MV-4-11 (cell line): ENCODE measurements around the gene SPINT4.
"Not testable (repeated sequence)": the region's sequence is repeated elsewhere in the genome, so short reads cannot be mapped to it uniquely, and the experiment has no call there.

Experiments
- DNase-seq: peaks from one replicate; lab custom pipeline; 2025; lab: John Stamatoyannopoulos, UW

Gene SPINT4

GRCh38 chr20:45722047-45722446 lies at the start of gene SPINT4:
Gene SPINT4, plus strand, starts transcription at chr20:45722347. Its CDS starts 21 bp downstream, at chr20:45722368.
- no peak for DNase-seq

GRCh38 chr20:45672765-45673164 lies 49.4 kb upstream of the SPINT4 start:
- DNase-seq, result no peak

- DNase-seq, result no peak
Measured at GRCh38 chr20:45679650-45680049, 42.5 kb upstream of the SPINT4 start.

GRCh38 chr20:45685896-45686295 lies 36.3 kb upstream of the SPINT4 start:
- no peak for DNase-seq

- not testable (repeated sequence) for DNase-seq
Measured at GRCh38 chr20:45693346-45693745, 28.8 kb upstream of the SPINT4 start.

GRCh38 chr20:45695496-45695895 lies 26.7 kb upstream of the SPINT4 start:
- DNase-seq, result no peak

GRCh38 chr20:45701104-45701503 lies 21.0 kb upstream of the SPINT4 start:
- peak; percentile 53 for DNase-seq

GRCh38 chr20:45701873-45702272 lies 20.3 kb upstream of the SPINT4 start, which contains the start of gene WFDC13:
Gene WFDC13, plus strand, starts transcription at chr20:45702038. Its CDS starts 86 bp downstream, at chr20:45702124.
- DNase-seq, result no peak

- peak; percentile 60 for DNase-seq
Measured at GRCh38 chr20:45704969-45705637, 17.0 kb upstream of the SPINT4 start, which contains the start of gene WFDC10B. Gene WFDC10B, minus strand, starts transcription at chr20:45705019. Its CDS starts 19,027 bp downstream, at chr20:45685992.

- DNase-seq, result peak; percentile 29
Measured at GRCh38 chr20:45716141-45716688, 5.9 kb upstream of the SPINT4 start.

- DNase-seq, result no peak
Measured at GRCh38 chr20:45725134-45725533, 3.0 kb downstream of the SPINT4 start.

GRCh38 chr20:45727044-45727443 lies 4.9 kb downstream of the SPINT4 start:
- peak; percentile 74 for DNase-seq

- DNase-seq, result no peak
Measured at GRCh38 chr20:45732199-45732598, 10.1 kb downstream of the SPINT4 start.

GRCh38 chr20:45735552-45735951 lies 13.4 kb downstream of the SPINT4 start:
- DNase-seq, result no peak

- DNase-seq, result no peak
Measured at GRCh38 chr20:45735988-45736387, 13.8 kb downstream of the SPINT4 start.

GRCh38 chr20:45742596-45742995 lies 20.4 kb downstream of the SPINT4 start:
- no peak for DNase-seq

- no peak for DNase-seq
Measured at GRCh38 chr20:45745015-45745414, 22.9 kb downstream of the SPINT4 start.

- DNase-seq, result no peak
Measured at GRCh38 chr20:45751721-45752120, 29.6 kb downstream of the SPINT4 start.

GRCh38 chr20:45752746-45753145 lies 30.6 kb downstream of the SPINT4 start:
- peak; percentile 0 for DNase-seq

- DNase-seq, result no peak
Measured at GRCh38 chr20:45758096-45758495, 35.9 kb downstream of the SPINT4 start.

GRCh38 chr20:45759921-45760320 lies 37.8 kb downstream of the SPINT4 start:
- not testable (repeated sequence) for DNase-seq

GRCh38 chr20:45761966-45762365 lies 39.8 kb downstream of the SPINT4 start:
- not testable (repeated sequence) for DNase-seq

- not testable (repeated sequence) for DNase-seq
Measured at GRCh38 chr20:45764618-45765282, 42.6 kb downstream of the SPINT4 start.
